HEK293 (cell line): ENCODE data around the gene CD59.
A peak's percentile ranks its signal among the peaks of the same experiment; 100 is the strongest.

Experiments
- SP7 ChIP-seq: fragments of 450-650 bp; formaldehyde crosslinking; IDR thresholded peaks from 2 replicates; pipeline ENCODE4 v1.5.1; 2016; ENCODE audit warnings: missing biosample characterization, missing genetic modification characterization
- ZNF239 ChIP-seq: fragments of 450-650 bp; formaldehyde crosslinking; IDR thresholded peaks from 2 replicates; pipeline ENCODE4 v1.5.1; 2016; ENCODE audit warnings: missing biosample characterization, missing genetic modification characterization
- ZNF274 ChIP-seq, 2 experiments: fragments of 200-500 bp in 1 of 2; fragments of 450-650 bp in 1 of 2; sonication (Bioruptor generic) in 1 of 2; formaldehyde crosslinking in 1 of 2; IDR thresholded peaks; 2 replicates each; pipeline versions ENCODE4 v1.5.1 to v1.6.1; 2014 to 2016; ENCODE audit warnings: borderline replicate concordance in 1 of 2, inconsistent platforms in 1 of 2, low read length in 1 of 2, missing biosample characterization in 1 of 2, missing genetic modification characterization in 1 of 2
- ZNF335 ChIP-seq: fragments of 450-650 bp; formaldehyde crosslinking; conservative IDR thresholded peaks from 2 replicates; pipeline ENCODE4 v1.5.1; 2016; ENCODE audit warnings: missing biosample characterization, missing genetic modification characterization
- ZNF394 ChIP-seq: fragments of 450-650 bp; formaldehyde crosslinking; IDR thresholded peaks from 2 replicates; pipeline ENCODE4 v1.5.1; 2016; ENCODE audit warnings: missing biosample characterization, missing genetic modification characterization, mild to moderate bottlenecking, moderate library complexity, borderline replicate concordance
- ZNF426 ChIP-seq: fragments of 450-650 bp; formaldehyde crosslinking; IDR thresholded peaks from 2 replicates; pipeline ENCODE4 v1.5.1; 2017; ENCODE audit warnings: missing biosample characterization, missing genetic modification characterization, mild to moderate bottlenecking, inconsistent platforms, moderate library complexity
- ZNF514 ChIP-seq: fragments of 450-650 bp; formaldehyde crosslinking; IDR thresholded peaks from 2 replicates; pipeline ENCODE4 v1.5.1; 2016; ENCODE audit warnings: missing biosample characterization, missing genetic modification characterization
- ZNF660 ChIP-seq: fragments of 450-650 bp; IDR thresholded peaks from 2 replicates; pipeline ENCODE4 v1.5.1; 2018; ENCODE audit warnings: missing biosample characterization, mild to moderate bottlenecking, missing genetic modification characterization
- TF ChIP-seq, protein P1 (sequence below): fragments of 450-650 bp; formaldehyde crosslinking; IDR thresholded peaks from 2 replicates; pipeline ENCODE4 v1.5.1; 2016; ENCODE audit warnings: missing biosample characterization, missing genetic modification characterization

DNA sequence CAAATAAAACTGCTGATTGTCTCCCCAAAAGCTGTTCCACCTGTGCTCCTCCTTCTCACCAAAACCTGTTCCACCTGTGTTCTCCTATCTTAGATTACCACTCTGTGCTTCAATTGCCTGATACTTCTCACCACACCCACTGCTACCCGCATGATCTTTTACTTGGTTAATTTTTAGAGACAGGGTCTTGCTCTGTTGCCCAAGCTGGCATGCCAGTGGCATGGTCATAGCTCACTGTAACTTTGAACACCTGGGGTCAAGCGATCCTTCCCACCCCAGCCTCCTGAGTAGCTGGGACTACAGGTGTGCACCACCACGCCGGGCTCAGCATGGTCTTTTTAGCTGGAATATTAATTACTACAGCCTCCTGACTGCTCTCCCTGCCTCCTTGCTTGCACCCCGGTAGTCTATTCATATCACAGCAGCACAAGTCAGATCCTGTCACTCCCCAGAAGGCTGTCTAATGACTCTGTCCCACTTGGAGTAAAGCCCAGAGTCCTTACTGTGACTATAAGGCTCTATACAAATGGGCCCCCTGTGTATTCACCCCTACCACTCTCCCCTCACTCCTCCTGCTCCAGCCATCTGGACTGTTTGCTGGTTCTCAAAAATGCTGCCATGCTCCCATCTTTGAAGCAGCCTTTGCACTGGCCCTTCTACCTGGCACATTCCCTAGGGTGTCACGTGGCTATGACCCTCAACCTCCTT, 39.1 kb downstream of the CD59 start:
- TF ChIP-seq ZNF394 = no peak
- TF ChIP-seq, protein P1, sequence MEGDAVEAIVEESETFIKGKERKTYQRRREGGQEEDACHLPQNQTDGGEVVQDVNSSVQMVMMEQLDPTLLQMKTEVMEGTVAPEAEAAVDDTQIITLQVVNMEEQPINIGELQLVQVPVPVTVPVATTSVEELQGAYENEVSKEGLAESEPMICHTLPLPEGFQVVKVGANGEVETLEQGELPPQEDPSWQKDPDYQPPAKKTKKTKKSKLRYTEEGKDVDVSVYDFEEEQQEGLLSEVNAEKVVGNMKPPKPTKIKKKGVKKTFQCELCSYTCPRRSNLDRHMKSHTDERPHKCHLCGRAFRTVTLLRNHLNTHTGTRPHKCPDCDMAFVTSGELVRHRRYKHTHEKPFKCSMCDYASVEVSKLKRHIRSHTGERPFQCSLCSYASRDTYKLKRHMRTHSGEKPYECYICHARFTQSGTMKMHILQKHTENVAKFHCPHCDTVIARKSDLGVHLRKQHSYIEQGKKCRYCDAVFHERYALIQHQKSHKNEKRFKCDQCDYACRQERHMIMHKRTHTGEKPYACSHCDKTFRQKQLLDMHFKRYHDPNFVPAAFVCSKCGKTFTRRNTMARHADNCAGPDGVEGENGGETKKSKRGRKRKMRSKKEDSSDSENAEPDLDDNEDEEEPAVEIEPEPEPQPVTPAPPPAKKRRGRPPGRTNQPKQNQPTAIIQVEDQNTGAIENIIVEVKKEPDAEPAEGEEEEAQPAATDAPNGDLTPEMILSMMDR (tag by site-specific recombination) = no peak
- no peak for TF ChIP-seq ZNF239 (tag by site-specific recombination)
- no peak for TF ChIP-seq SP7 (tag by site-specific recombination)
- TF ChIP-seq ZNF274 (IDR thresholded peaks at IDR 0.05; ENCODE audit: low read length) = no peak
- no peak for TF ChIP-seq ZNF274 (tag by site-specific recombination; IDR thresholded peaks at IDR 0.05; ENCODE audit: borderline replicate concordance)
- no peak for TF ChIP-seq ZNF514
- TF ChIP-seq ZNF426 = no peak
- TF ChIP-seq ZNF660 (tag by site-specific recombination) = 0 out of 2 replicates have a peak, but pooled peaks have one; percentile 20
- TF ChIP-seq ZNF335 = no peak
